A549 (cell line): Measurements from ENCODE around the gene C1QTNF12. TPM values are rescaled to one million over a fixed set of nuclear protein-coding genes. Genes with fewer than 3 reads are reported as not detected.

Experiments used
- ATAC-seq, 2 experiments: fragments of 200-7000 bp in 1 of 2; fragments of >200 bp in 1 of 2; cut with Nextera tagmentation in 1 of 2; cut with Tn5 transposase in 1 of 2; 3 replicates each; pipeline versions ENCODE4 v1.8.0 to v1.9.1; 2018 to 2020; ENCODE audit warnings: mild to moderate bottlenecking in 1 of 2, moderate library complexity in 1 of 2
- CTCF ChIA-PET: fragments of 300-600 bp; sonication (Branson Sonifier 250); formaldehyde crosslinking; extraction: SDS; loops from one replicate; lab custom pipeline; 2021; ENCODE audit warnings: antibody characterized with exemption, inconsistent platforms; lab: Yijun Ruan, JAX
- POLR2A ChIA-PET: fragments of 350-600 bp; formaldehyde crosslinking; extraction: SDS; loops from one replicate; lab custom pipeline; 2021; ENCODE audit warnings: antibody characterized with exemption, inconsistent platforms; lab: Yijun Ruan, JAX
- DNase-seq, 2 experiments: peaks; one replicate each; pipeline versions ENCODE4 v3.0.0 to v3.0.0-alpha.2; 2011 to 2016; ENCODE audit warnings: low read depth in 1 of 2, low spot score in 1 of 2
- FAIRE-seq: peaks from 2 replicates; lab custom pipeline; 2011; peaks lifted over from hg19 to GRCh38; lab: Jason Lieb, UNC
- H3K27ac ChIP-seq, 2 experiments: fragments of >200 bp; sonication (Bioruptor Twin); formaldehyde crosslinking; 3 replicates each; pipeline ENCODE4 v1.5.1; 2016 to 2017
- H3K4me1 ChIP-seq: fragments of >200 bp; sonication (Bioruptor Twin); formaldehyde crosslinking; 3 replicates; pipeline ENCODE4 v1.6.1; 2016
- H3K4me2 ChIP-seq: fragments of >200 bp; sonication (Bioruptor Twin); formaldehyde crosslinking; 3 replicates; pipeline ENCODE4 v1.6.1; 2016
- H3K4me3 ChIP-seq: fragments of >200 bp; sonication (Bioruptor Twin); formaldehyde crosslinking; 3 replicates; pipeline ENCODE4 v1.5.1; 2016
- H3K9me3 ChIP-seq: fragments of >200 bp; sonication (Bioruptor Twin); formaldehyde crosslinking; 3 replicates; pipeline ENCODE4 v1.6.1; 2016
- CBX2 ChIP-seq: fragments of 200-600 bp; sonication (generic); IDR thresholded peaks from 2 replicates; pipeline ENCODE4 v1.6.1; 2016; ENCODE audit warnings: low read depth, mild to moderate bottlenecking, borderline replicate concordance
- EHF ChIP-seq: fragments of 250-450 bp; sonication (Bioruptor Pico); IDR thresholded peaks from 2 replicates; pipeline ENCODE4 v1.5.0; 2020; ENCODE audit warnings: mild to moderate bottlenecking
- ELK1 ChIP-seq: fragments of 150-350 bp; IDR thresholded peaks from 2 replicates; pipeline ENCODE4 v1.6.1; 2014; ENCODE audit warnings: low read depth, mild to moderate bottlenecking, low read length
- EP300 ChIP-seq, 2 experiments: fragments of >200 bp; sonication (Bioruptor Twin); formaldehyde crosslinking; IDR thresholded peaks; 2 replicates in 1 of 2; 3 replicates in 1 of 2; pipeline ENCODE4 v1.6.1; 2016 to 2017
- ESRRA ChIP-seq: fragments of 150-350 bp; IDR thresholded peaks from 2 replicates; pipeline ENCODE4 v1.6.1; 2014; ENCODE audit warnings: mild to moderate bottlenecking, low read length, borderline replicate concordance
- FOSB ChIP-seq: fragments of 250-450 bp; sonication (Bioruptor Pico); IDR thresholded peaks from 2 replicates; pipeline ENCODE4 v1.5.0; 2020; ENCODE audit warnings: mild to moderate bottlenecking, moderate library complexity
- FOSL2 ChIP-seq, 2 experiments: fragments of 450-650 bp in 1 of 2; fragments of >200 bp in 1 of 2; sonication (Bioruptor Twin) in 1 of 2; formaldehyde crosslinking; IDR thresholded peaks; 2 replicates each; pipeline versions ENCODE4 v1.5.0 to v1.6.1; 2016 to 2020; ENCODE audit warnings: mild to moderate bottlenecking in 1 of 2, moderate library complexity in 1 of 2
- FOXS1 ChIP-seq: fragments of 250-450 bp; sonication (Bioruptor Pico); IDR thresholded peaks from 2 replicates; pipeline ENCODE4 v1.5.0; 2020; ENCODE audit warnings: mild to moderate bottlenecking, moderate library complexity
- HDAC2 ChIP-seq: fragments of 200-600 bp; sonication (generic); IDR thresholded peaks from 2 replicates; pipeline ENCODE4 v1.6.1; 2016
- HOXA7 ChIP-seq: fragments of 250-450 bp; sonication (Bioruptor Pico); IDR thresholded peaks from 2 replicates; pipeline ENCODE4 v1.5.0; 2020; ENCODE audit warnings: mild to moderate bottlenecking, moderate library complexity
- JUN ChIP-seq, 2 experiments: fragments of >200 bp; sonication (Bioruptor Twin); formaldehyde crosslinking; IDR thresholded peaks; 2 replicates in 1 of 2; 3 replicates in 1 of 2; pipeline ENCODE4 v1.6.1; 2016 to 2017
- JUNB ChIP-seq: fragments of >200 bp; sonication (Bioruptor Twin); formaldehyde crosslinking; IDR thresholded peaks from 2 replicates; pipeline ENCODE4 v1.6.1; 2016
- MAFK ChIP-seq: fragments of 450-650 bp; IDR thresholded peaks from 2 replicates; pipeline ENCODE4 v1.6.1; 2014; ENCODE audit not compliant: partially characterized antibody
- MAX ChIP-seq: IDR thresholded peaks from 2 replicates; pipeline ENCODE4 v1.6.1; 2012
- MAZ ChIP-seq: fragments of 150-350 bp; IDR thresholded peaks from 2 replicates; pipeline ENCODE4 v1.6.1; 2014; ENCODE audit warnings: antibody characterized with exemption, low read depth, low read length, borderline replicate concordance
- NPAS2 ChIP-seq: fragments of 250-450 bp; sonication (Bioruptor Pico); IDR thresholded peaks from 2 replicates; pipeline ENCODE4 v1.8.0; 2022; ENCODE audit warnings: mild to moderate bottlenecking, moderate library complexity, borderline replicate concordance
- NR3C1 ChIP-seq: fragments of >200 bp; sonication (Bioruptor Twin); formaldehyde crosslinking; IDR thresholded peaks from 3 replicates; pipeline ENCODE4 v1.6.1; 2017
- RAD21 ChIP-seq, 2 experiments: fragments of >200 bp in 1 of 2; sonication (Bioruptor Twin) in 1 of 2; formaldehyde crosslinking in 1 of 2; IDR thresholded peaks in 1 of 2; conservative IDR thresholded peaks in 1 of 2; 2 replicates in 1 of 2; 3 replicates in 1 of 2; pipeline ENCODE4 v1.6.1; 2012 to 2018; ENCODE audit warnings: inconsistent platforms in 1 of 2
- RARB ChIP-seq: fragments of 250-450 bp; sonication (Bioruptor Pico); IDR thresholded peaks from 2 replicates; pipeline ENCODE4 v1.8.0; 2021; ENCODE audit warnings: mild to moderate bottlenecking, moderate library complexity
- RFX5 ChIP-seq: fragments of 450-650 bp; IDR thresholded peaks from 2 replicates; pipeline ENCODE4 v1.7.1; 2014; ENCODE audit warnings: antibody characterized with exemption, mild to moderate bottlenecking, moderate library complexity
- SREBF2 ChIP-seq: fragments of 450-650 bp; IDR thresholded peaks from 2 replicates; pipeline ENCODE4 v1.6.1; 2014; ENCODE audit warnings: mild to moderate bottlenecking, moderate library complexity
- ZNF302 ChIP-seq: fragments of 250-450 bp; sonication (Bioruptor Pico); IDR thresholded peaks from 2 replicates; pipeline ENCODE4 v1.9.0; 2021; ENCODE audit warnings: inconsistent platforms, mild to moderate bottlenecking, moderate library complexity
- ZSCAN20 ChIP-seq: fragments of 250-450 bp; sonication (Bioruptor Pico); IDR thresholded peaks from 2 replicates; pipeline ENCODE4 v1.8.0; 2022; ENCODE audit warnings: mild to moderate bottlenecking, moderate library complexity
- WGBS: methylation state at CpG from one replicate; pipeline ENCODE4 v1.1.6; 2017; ENCODE audit errors: missing lambda C conversion rate; 5-methylcytosine and 5-hydroxymethylcytosine counted together
- polyA plus RNA-seq, 4 experiments: library from polyadenylated mRNA; depleted of rRNA in 3 of 4; stranded (reverse); fragments of >200 nt; fragmentation: RNase III in 1 of 4; extraction: RNeasy Plus Mini Kit Qiagen cat#74134 plus additional on column Dnase treatment in 1 of 4; gene quantifications; 2 replicates in 3 of 4; 3 replicates in 1 of 4; pipeline ENCODE4 v1.2.3, GENCODE V29; 2011 to 2017
- TF ChIP-seq, protein P1 (sequence below): fragments of >200 bp; sonication (Bioruptor Twin); formaldehyde crosslinking; IDR thresholded peaks from 3 replicates; pipeline ENCODE4 v1.5.1; 2016
- TF ChIP-seq, protein P2 (sequence below): fragments of >200 bp; sonication (Bioruptor Twin); formaldehyde crosslinking; IDR thresholded peaks from 3 replicates; pipeline ENCODE4 v1.6.1; 2016
- TF ChIP-seq, protein P3 (sequence below): IDR thresholded peaks from 2 replicates; pipeline ENCODE4 v1.6.1; 2012

The C1QTNF12 gene
- polyA plus RNA-seq, 2 of the 4 experiments (the other 2 are of a cell fraction) = 0.47 to 0.83 TPM

DNA sequence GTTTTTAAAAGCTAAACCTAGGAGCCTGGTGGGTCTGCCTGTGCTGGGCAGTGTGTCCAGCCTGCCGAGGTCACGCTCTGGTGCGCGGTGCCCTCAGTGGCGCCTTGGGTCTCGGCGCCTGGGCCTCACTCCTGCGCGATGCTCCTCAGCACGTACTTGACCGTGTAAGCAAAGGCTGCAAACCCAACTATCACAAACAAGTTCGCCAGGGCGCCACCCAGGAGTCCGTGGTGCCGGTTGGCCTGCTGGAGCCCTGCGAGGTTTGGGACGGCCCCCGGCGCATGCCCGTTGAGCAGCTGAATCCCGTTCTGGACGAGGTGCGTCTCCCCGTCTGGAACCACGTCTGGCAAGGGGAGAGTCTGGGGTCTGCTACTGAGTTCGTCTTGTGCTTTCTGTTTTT, 8.6 kb upstream of the C1QTNF12 start:
- POLR2A ChIA-PET = no interaction called here
- no peak for ATAC-seq
- WGBS = 96% methylated on average over 17 of the region's 26 CpGs
- Histone ChIP-seq H3K4me3 (no peak overlapping the region), H3K9me3 (no peaks in the 10 kb centered on the region), H3K4me1 (no peaks in the 10 kb centered on the region), H3K4me2 (no peak overlapping the region), H3K27ac (no peak overlapping the region)
- no peak for DNase-seq
- TF ChIP-seq JUN (IDR thresholded peaks at IDR 0.05) (no peak), NR3C1 (no peak), MAFK (no peak), JUNB (no peak), ELK1 (no peak), RARB (CRISPR knock-in tag) (no peak), FOSB (CRISPR knock-in tag) (no peak), EP300 (IDR thresholded peaks at IDR 0.05) (no peak), RAD21 (conservative IDR thresholded peaks at IDR 0.05 in 1 of 2, IDR thresholded peaks at IDR 0.05 in 1 of 2) (no peak), ZSCAN20 (CRISPR knock-in tag) (no peak), RFX5 (no peak), ESRRA (no peak), CBX2 (no peak), HDAC2 (no peak), FOXS1 (CRISPR knock-in tag) (no peak), ZNF302 (CRISPR knock-in tag) (no peak), FOSL2 (IDR thresholded peaks at IDR 0.05) (no peak), FOSL2 (CRISPR knock-in tag; IDR thresholded peaks at IDR 0.05) (no peak), HOXA7 (CRISPR knock-in tag) (no peak)
- TF ChIP-seq, protein P1, sequence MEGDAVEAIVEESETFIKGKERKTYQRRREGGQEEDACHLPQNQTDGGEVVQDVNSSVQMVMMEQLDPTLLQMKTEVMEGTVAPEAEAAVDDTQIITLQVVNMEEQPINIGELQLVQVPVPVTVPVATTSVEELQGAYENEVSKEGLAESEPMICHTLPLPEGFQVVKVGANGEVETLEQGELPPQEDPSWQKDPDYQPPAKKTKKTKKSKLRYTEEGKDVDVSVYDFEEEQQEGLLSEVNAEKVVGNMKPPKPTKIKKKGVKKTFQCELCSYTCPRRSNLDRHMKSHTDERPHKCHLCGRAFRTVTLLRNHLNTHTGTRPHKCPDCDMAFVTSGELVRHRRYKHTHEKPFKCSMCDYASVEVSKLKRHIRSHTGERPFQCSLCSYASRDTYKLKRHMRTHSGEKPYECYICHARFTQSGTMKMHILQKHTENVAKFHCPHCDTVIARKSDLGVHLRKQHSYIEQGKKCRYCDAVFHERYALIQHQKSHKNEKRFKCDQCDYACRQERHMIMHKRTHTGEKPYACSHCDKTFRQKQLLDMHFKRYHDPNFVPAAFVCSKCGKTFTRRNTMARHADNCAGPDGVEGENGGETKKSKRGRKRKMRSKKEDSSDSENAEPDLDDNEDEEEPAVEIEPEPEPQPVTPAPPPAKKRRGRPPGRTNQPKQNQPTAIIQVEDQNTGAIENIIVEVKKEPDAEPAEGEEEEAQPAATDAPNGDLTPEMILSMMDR = no peak
- no peak for FAIRE-seq
- CTCF ChIA-PET = interaction anchor here (0.8 to 1.7 kb wide), 3 partner anchors 11 to 134 kb away, joined by 3 read pairs; no protein-coding TSS in a partner anchor

DNA sequence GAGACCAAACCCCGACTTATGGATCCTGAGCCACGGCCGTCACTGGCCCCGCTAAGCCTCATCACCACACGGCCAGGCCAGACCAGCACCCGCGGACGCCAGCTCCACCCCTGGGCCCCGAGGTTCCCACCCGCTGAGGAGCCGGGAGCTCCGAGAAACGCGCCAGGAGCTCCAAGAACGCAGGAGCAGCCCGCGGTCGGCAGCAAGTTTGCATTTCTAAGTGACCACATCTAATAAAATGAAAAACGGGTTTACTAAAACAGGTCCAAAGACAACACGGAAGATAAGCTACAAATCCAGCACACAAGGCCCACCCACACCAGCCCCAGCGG, 8.1 kb upstream of the C1QTNF12 start:
- no peak for ATAC-seq
- DNase-seq = no peak
- no peak for FAIRE-seq
- Histone ChIP-seq H3K4me2 (no peak overlapping the region), H3K27ac (no peak overlapping the region), H3K9me3 (no peaks in the 10 kb centered on the region), H3K4me3 (no peak overlapping the region), H3K4me1 (no peaks in the 10 kb centered on the region)
- 95% methylated on average over 17 of the region's 21 CpGs for WGBS
- ChIA-PET POLR2A (no interaction called here), CTCF (interaction anchor here (0.8 to 1.7 kb wide), 3 partner anchors 11 to 133 kb away, joined by 3 read pairs; no protein-coding TSS in a partner anchor)
- TF ChIP-seq MAZ = no peak
- no peak for TF ChIP-seq NPAS2 (CRISPR knock-in tag)
- TF ChIP-seq SREBF2 = no peak
- no peak for TF ChIP-seq RARB (CRISPR knock-in tag)
- no peak for TF ChIP-seq EHF
- TF ChIP-seq, protein P2, sequence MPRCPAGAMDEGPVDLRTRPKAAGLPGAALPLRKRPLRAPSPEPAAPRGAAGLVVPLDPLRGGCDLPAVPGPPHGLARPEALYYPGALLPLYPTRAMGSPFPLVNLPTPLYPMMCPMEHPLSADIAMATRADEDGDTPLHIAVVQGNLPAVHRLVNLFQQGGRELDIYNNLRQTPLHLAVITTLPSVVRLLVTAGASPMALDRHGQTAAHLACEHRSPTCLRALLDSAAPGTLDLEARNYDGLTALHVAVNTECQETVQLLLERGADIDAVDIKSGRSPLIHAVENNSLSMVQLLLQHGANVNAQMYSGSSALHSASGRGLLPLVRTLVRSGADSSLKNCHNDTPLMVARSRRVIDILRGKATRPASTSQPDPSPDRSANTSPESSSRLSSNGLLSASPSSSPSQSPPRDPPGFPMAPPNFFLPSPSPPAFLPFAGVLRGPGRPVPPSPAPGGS = no peak
- no peak for TF ChIP-seq CBX2
- TF ChIP-seq, protein P3, sequence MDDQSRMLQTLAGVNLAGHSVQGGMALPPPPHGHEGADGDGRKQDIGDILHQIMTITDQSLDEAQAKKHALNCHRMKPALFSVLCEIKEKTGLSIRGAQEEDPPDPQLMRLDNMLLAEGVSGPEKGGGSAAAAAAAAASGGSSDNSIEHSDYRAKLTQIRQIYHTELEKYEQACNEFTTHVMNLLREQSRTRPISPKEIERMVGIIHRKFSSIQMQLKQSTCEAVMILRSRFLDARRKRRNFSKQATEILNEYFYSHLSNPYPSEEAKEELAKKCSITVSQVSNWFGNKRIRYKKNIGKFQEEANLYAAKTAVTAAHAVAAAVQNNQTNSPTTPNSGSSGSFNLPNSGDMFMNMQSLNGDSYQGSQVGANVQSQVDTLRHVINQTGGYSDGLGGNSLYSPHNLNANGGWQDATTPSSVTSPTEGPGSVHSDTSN = no peak
- no peak for TF ChIP-seq MAX
- no peak for TF ChIP-seq ELK1
